RWPE1 (cell line): ENCODE results near the gene DOCK4.

Experiments used
- CTCF ChIA-PET: fragments of 350-600 bp; sonication (Branson Sonifier 250); formaldehyde crosslinking; extraction: SDS; loops from one replicate; lab custom pipeline; 2021; lab: Yijun Ruan, JAX
- POLR2A ChIA-PET: fragments of 400-600 bp; formaldehyde crosslinking; extraction: SDS; loops from one replicate; lab custom pipeline; 2020; ENCODE audit warnings: antibody characterized with exemption; ENCODE audit not compliant: low non-redundant PET; lab: Yijun Ruan, JAX
- DNase-seq: peaks from one replicate; pipeline ENCODE4 v3.0.0; 2012; ENCODE audit warnings: low spot score
- H3K27ac ChIP-seq: fragments of 450-650 bp; 2 replicates; pipeline ENCODE4 v1.5.1; 2017
- CTCF ChIP-seq: fragments of 450-650 bp; conservative IDR thresholded peaks from 2 replicates; pipeline ENCODE4 v1.5.1; 2017; ENCODE audit warnings: low read depth, mild to moderate bottlenecking

The DOCK4 gene

GRCh38 chr7:111815354-111815753 is 390.8 kb downstream of the DOCK4 start:
- DNase-seq = no peak
- H3K27ac ChIP-seq = no peak overlapping the region
- no peak for TF ChIP-seq CTCF
- POLR2A ChIA-PET = no interaction called here
- CTCF ChIA-PET = no interaction called here

GRCh38 chr7:111813306-111813705 is 392.9 kb downstream of the DOCK4 start:
- no peak overlapping the region for H3K27ac ChIP-seq
- POLR2A ChIA-PET = no interaction called here
- CTCF ChIA-PET = no interaction called here
- no peak for TF ChIP-seq CTCF
- no peak for DNase-seq

- TF ChIP-seq CTCF = no peak
- H3K27ac ChIP-seq = no peak overlapping the region
- no peak for DNase-seq
- ChIA-PET POLR2A (no interaction called here), CTCF (no interaction called here)
Observed at GRCh38 chr7:111806232-111806631, 400.0 kb downstream of the DOCK4 start.

GRCh38 chr7:111803015-111803758 is 403.0 kb downstream of the DOCK4 start:
- TF ChIP-seq CTCF = no peak
- peak; percentile 20 for DNase-seq
- H3K27ac ChIP-seq = no peak overlapping the region
- POLR2A ChIA-PET = no interaction called here
- CTCF ChIA-PET = interaction anchor here (1.5 kb wide), 1 partner anchor 51 kb away, joined by 5 read pairs; no protein-coding TSS in a partner anchor

- POLR2A ChIA-PET = interaction anchor here (0.5 kb wide), 1 partner anchor 618 kb away, joined by 7 read pairs; no protein-coding TSS in a partner anchor
- no peak for DNase-seq
- CTCF ChIA-PET = interaction anchor here (1.5 kb wide), 1 partner anchor 52 kb away, joined by 5 read pairs; no protein-coding TSS in a partner anchor
- no peak for TF ChIP-seq CTCF
- H3K27ac ChIP-seq = no peak overlapping the region
Observed at GRCh38 chr7:111802194-111802772, 403.9 kb downstream of the DOCK4 start.

GRCh38 chr7:111801277-111801676 is 404.9 kb downstream of the DOCK4 start:
- POLR2A ChIA-PET = no interaction called here

More at GRCh38 chr7:111801277-111801676, 404.9 kb downstream of the DOCK4 start:
- CTCF ChIA-PET = interaction anchor here (0.7 kb wide), 1 partner anchor 16 kb away, joined by 3 read pairs; no protein-coding TSS in a partner anchor
- no peak for TF ChIP-seq CTCF
- H3K27ac ChIP-seq = no peak overlapping the region
- DNase-seq = no peak
